Measurements from ENCODE around the gene GCH1.

GRCh38 chr14:54920052-54920451 lies 17.4 kb upstream of the GCH1 start:
- TF ChIP-seq POLR2A (IDR thresholded peaks at IDR 0.05): no peak
- TF ChIP-seq, protein P1, sequence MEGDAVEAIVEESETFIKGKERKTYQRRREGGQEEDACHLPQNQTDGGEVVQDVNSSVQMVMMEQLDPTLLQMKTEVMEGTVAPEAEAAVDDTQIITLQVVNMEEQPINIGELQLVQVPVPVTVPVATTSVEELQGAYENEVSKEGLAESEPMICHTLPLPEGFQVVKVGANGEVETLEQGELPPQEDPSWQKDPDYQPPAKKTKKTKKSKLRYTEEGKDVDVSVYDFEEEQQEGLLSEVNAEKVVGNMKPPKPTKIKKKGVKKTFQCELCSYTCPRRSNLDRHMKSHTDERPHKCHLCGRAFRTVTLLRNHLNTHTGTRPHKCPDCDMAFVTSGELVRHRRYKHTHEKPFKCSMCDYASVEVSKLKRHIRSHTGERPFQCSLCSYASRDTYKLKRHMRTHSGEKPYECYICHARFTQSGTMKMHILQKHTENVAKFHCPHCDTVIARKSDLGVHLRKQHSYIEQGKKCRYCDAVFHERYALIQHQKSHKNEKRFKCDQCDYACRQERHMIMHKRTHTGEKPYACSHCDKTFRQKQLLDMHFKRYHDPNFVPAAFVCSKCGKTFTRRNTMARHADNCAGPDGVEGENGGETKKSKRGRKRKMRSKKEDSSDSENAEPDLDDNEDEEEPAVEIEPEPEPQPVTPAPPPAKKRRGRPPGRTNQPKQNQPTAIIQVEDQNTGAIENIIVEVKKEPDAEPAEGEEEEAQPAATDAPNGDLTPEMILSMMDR (IDR thresholded peaks at IDR 0.05): no peak

All from right lobe of liver (tissue), 4 donors.